Liver (tissue), 3 donors: ENCODE results near the gene CER1.

Source experiments
- JUND ChIP-seq, 2 donors: IDR thresholded peaks; 2 replicates each; pipeline ENCODE4 v1.6.1; 2016; ENCODE audit warnings: antibody characterized with exemption in 2 of 2
- RAD21 ChIP-seq, 2 donors: IDR thresholded peaks; 2 replicates each; pipeline ENCODE4 v1.6.1; 2016; ENCODE audit warnings: antibody characterized with exemption in 2 of 2, mild to moderate bottlenecking in 2 of 2
- REST ChIP-seq: IDR thresholded peaks from 2 replicates; pipeline ENCODE4 v1.6.1; 2016; ENCODE audit warnings: antibody characterized with exemption, mild to moderate bottlenecking
- TF ChIP-seq, protein P1 (sequence below): fragments of 150-350 bp; IDR thresholded peaks from 2 replicates; pipeline ENCODE4 v1.5.1; 2017; ENCODE audit warnings: improper control_type of control experiment, low read depth, low read length; ENCODE audit not compliant: missing input control
- donor health status: healthy.
- donor health status: healthy.

DNA sequence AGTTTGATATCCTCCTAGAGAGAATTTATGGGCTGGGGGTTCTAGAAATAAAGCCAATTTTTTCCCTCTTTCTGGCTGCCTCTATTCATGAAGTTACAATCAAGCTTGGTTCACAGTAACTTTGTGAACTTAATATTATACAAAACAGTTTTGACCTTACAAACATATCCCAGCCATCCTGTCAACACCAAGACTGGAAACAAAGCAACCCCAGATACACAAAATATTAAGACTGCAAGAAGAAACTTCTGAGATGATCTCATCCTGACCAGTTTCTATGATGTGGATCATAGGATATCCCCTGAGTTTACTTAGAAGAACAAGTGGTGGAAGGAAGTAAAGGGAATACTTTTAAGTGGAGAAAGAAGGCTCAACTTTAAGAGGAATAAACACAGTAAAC lies 28.3 kb upstream of the CER1 start:
- TF ChIP-seq REST: no peak
- no peak for TF ChIP-seq RAD21 (IDR thresholded peaks at IDR 0.05)
- TF ChIP-seq, protein P1, sequence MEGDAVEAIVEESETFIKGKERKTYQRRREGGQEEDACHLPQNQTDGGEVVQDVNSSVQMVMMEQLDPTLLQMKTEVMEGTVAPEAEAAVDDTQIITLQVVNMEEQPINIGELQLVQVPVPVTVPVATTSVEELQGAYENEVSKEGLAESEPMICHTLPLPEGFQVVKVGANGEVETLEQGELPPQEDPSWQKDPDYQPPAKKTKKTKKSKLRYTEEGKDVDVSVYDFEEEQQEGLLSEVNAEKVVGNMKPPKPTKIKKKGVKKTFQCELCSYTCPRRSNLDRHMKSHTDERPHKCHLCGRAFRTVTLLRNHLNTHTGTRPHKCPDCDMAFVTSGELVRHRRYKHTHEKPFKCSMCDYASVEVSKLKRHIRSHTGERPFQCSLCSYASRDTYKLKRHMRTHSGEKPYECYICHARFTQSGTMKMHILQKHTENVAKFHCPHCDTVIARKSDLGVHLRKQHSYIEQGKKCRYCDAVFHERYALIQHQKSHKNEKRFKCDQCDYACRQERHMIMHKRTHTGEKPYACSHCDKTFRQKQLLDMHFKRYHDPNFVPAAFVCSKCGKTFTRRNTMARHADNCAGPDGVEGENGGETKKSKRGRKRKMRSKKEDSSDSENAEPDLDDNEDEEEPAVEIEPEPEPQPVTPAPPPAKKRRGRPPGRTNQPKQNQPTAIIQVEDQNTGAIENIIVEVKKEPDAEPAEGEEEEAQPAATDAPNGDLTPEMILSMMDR: no peak
- no peak for TF ChIP-seq JUND (IDR thresholded peaks at IDR 0.05)
